Measurements from ENCODE around the gene TBPL1.

- no peak for TF ChIP-seq RARB (CRISPR knock-in tag; IDR thresholded peaks at IDR 0.05)
- no peak for TF ChIP-seq ZC3H10 (CRISPR knock-in tag; IDR thresholded peaks at IDR 0.05)
Measured at GRCh38 chr6:133989525-133989924, 36.5 kb downstream of the TBPL1 start.
